A549 (cell line): Measurements from ENCODE around the gene CFB. TPM values are rescaled to one million over a fixed set of nuclear protein-coding genes. Genes with fewer than 3 reads are reported as not detected.

Experiments
- ATAC-seq, 2 experiments: fragments of 200-7000 bp in 1 of 2; fragments of >200 bp in 1 of 2; cut with Nextera tagmentation in 1 of 2; cut with Tn5 transposase in 1 of 2; 3 replicates each; pipeline versions ENCODE4 v1.8.0 to v1.9.1; 2018 to 2020; ENCODE audit warnings: mild to moderate bottlenecking in 1 of 2, moderate library complexity in 1 of 2
- CTCF ChIA-PET: fragments of 300-600 bp; sonication (Branson Sonifier 250); formaldehyde crosslinking; extraction: SDS; loops from one replicate; lab custom pipeline; 2021; ENCODE audit warnings: antibody characterized with exemption, inconsistent platforms; lab: Yijun Ruan, JAX
- POLR2A ChIA-PET: fragments of 350-600 bp; formaldehyde crosslinking; extraction: SDS; loops from one replicate; lab custom pipeline; 2021; ENCODE audit warnings: antibody characterized with exemption, inconsistent platforms; lab: Yijun Ruan, JAX
- DNase-seq, 2 experiments: peaks; one replicate each; pipeline versions ENCODE4 v3.0.0 to v3.0.0-alpha.2; 2011 to 2016; ENCODE audit warnings: low read depth in 1 of 2, low spot score in 1 of 2
- FAIRE-seq: peaks from 2 replicates; lab custom pipeline; 2011; peaks lifted over from hg19 to GRCh38; lab: Jason Lieb, UNC
- H3K27ac ChIP-seq, 2 experiments: fragments of >200 bp; sonication (Bioruptor Twin); formaldehyde crosslinking; 3 replicates each; pipeline ENCODE4 v1.5.1; 2016 to 2017
- H3K4me1 ChIP-seq: fragments of >200 bp; sonication (Bioruptor Twin); formaldehyde crosslinking; 3 replicates; pipeline ENCODE4 v1.6.1; 2016
- H3K4me2 ChIP-seq: fragments of >200 bp; sonication (Bioruptor Twin); formaldehyde crosslinking; 3 replicates; pipeline ENCODE4 v1.6.1; 2016
- H3K4me3 ChIP-seq: fragments of >200 bp; sonication (Bioruptor Twin); formaldehyde crosslinking; 3 replicates; pipeline ENCODE4 v1.5.1; 2016
- H3K9me3 ChIP-seq: fragments of >200 bp; sonication (Bioruptor Twin); formaldehyde crosslinking; 3 replicates; pipeline ENCODE4 v1.6.1; 2016
- CBX8 ChIP-seq: fragments of 200-600 bp; sonication (generic); IDR thresholded peaks from 2 replicates; pipeline ENCODE4 v1.6.1; 2016
- CEBPB ChIP-seq, 2 experiments: fragments of >200 bp in 1 of 2; sonication (Bioruptor Twin) in 1 of 2; formaldehyde crosslinking in 1 of 2; IDR thresholded peaks; 2 replicates each; pipeline ENCODE4 v1.6.1; 2012 to 2016
- EHMT2 ChIP-seq: fragments of 200-600 bp; sonication (generic); IDR thresholded peaks from 2 replicates; pipeline ENCODE4 v1.6.1; 2016; ENCODE audit warnings: antibody characterized with exemption, low read depth, mild to moderate bottlenecking, moderate library complexity
- ESRRA ChIP-seq: fragments of 150-350 bp; IDR thresholded peaks from 2 replicates; pipeline ENCODE4 v1.6.1; 2014; ENCODE audit warnings: mild to moderate bottlenecking, low read length, borderline replicate concordance
- FOSB ChIP-seq: fragments of 250-450 bp; sonication (Bioruptor Pico); IDR thresholded peaks from 2 replicates; pipeline ENCODE4 v1.5.0; 2020; ENCODE audit warnings: mild to moderate bottlenecking, moderate library complexity
- FOXS1 ChIP-seq: fragments of 250-450 bp; sonication (Bioruptor Pico); IDR thresholded peaks from 2 replicates; pipeline ENCODE4 v1.5.0; 2020; ENCODE audit warnings: mild to moderate bottlenecking, moderate library complexity
- POLR2A ChIP-seq: IDR thresholded peaks from 2 replicates; pipeline ENCODE4 v1.6.1; 2012; ENCODE audit warnings: mild to moderate bottlenecking, low read length
- TFCP2L1 ChIP-seq: fragments of 250-450 bp; sonication (Bioruptor Pico); IDR thresholded peaks from 2 replicates; pipeline ENCODE4 v1.5.0; 2021; ENCODE audit warnings: mild to moderate bottlenecking
- TP53 ChIP-seq: fragments of 250-450 bp; sonication (Bioruptor Pico); IDR thresholded peaks from 2 replicates; pipeline ENCODE4 v1.5.0; 2021; ENCODE audit warnings: mild to moderate bottlenecking, moderate library complexity
- ZNF302 ChIP-seq: fragments of 250-450 bp; sonication (Bioruptor Pico); IDR thresholded peaks from 2 replicates; pipeline ENCODE4 v1.9.0; 2021; ENCODE audit warnings: inconsistent platforms, mild to moderate bottlenecking, moderate library complexity
- WGBS: methylation state at CpG from one replicate; pipeline ENCODE4 v1.1.6; 2017; ENCODE audit errors: missing lambda C conversion rate; 5-methylcytosine and 5-hydroxymethylcytosine counted together
- polyA plus RNA-seq, 4 experiments: library from polyadenylated mRNA; depleted of rRNA in 3 of 4; stranded (reverse); fragments of >200 nt; fragmentation: RNase III in 1 of 4; extraction: RNeasy Plus Mini Kit Qiagen cat#74134 plus additional on column Dnase treatment in 1 of 4; gene quantifications; 2 replicates in 3 of 4; 3 replicates in 1 of 4; pipeline ENCODE4 v1.2.3, GENCODE V29; 2011 to 2017
- TF ChIP-seq, protein P1 (sequence below): IDR thresholded peaks from 2 replicates; pipeline ENCODE4 v1.6.1; 2012
- TF ChIP-seq, protein P2 (sequence below): fragments of >200 bp; sonication (Bioruptor Twin); formaldehyde crosslinking; IDR thresholded peaks from 3 replicates; pipeline ENCODE4 v1.5.1; 2016
- TF ChIP-seq, protein P3 (sequence below): fragments of 200-600 bp; sonication (generic); IDR thresholded peaks from 2 replicates; pipeline ENCODE4 v1.6.1; 2016; ENCODE audit warnings: antibody characterized with exemption, mild to moderate bottlenecking, moderate library complexity
- TF ChIP-seq, protein P4 (sequence below): fragments of >200 bp; sonication (Bioruptor Twin); formaldehyde crosslinking; IDR thresholded peaks from 3 replicates; pipeline ENCODE4 v1.6.1; 2016

The CFB gene
- polyA plus RNA-seq, 2 of the 4 experiments (the other 2 are of a cell fraction) = 4.4 to 5.6 TPM

DNA sequence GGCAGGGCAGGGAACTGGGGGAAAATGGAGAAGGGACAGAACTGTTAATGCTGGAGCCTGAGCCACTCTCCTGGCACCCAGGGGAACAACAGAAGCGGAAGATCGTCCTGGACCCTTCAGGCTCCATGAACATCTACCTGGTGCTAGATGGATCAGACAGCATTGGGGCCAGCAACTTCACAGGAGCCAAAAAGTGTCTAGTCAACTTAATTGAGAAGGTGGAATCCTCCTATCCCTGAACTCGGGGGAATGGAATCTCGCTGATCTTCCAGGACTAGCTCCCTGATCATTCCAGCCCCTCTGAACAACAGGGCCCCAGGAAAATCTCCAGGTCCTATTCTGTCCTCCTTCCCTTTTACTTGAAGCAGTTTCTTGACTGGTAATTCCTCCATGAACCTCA lies 2.0 kb downstream of the CFB start:
- WGBS = 88% methylated on average over 4 of the region's 4 CpGs
- H3K27ac ChIP-seq = no peak overlapping the region

DNA sequence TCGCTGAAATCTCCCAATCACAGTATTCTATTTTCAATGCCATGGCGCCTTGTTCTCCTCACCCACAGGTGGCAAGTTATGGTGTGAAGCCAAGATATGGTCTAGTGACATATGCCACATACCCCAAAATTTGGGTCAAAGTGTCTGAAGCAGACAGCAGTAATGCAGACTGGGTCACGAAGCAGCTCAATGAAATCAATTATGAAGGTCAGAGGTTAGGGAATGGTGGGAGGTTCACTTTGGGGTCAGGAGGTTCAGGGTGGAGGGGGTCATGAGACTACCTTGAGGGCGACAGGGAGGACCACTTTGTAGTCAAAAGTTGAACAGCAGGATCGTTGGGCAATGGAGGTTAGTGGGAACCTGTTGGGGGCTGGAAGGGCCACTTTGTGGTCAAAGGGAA lies 2.4 kb downstream of the CFB start:
- H3K9me3 ChIP-seq = no peaks in the 10 kb centered on the region
- 78% methylated on average over 5 of the region's 5 CpGs for WGBS
- CTCF ChIA-PET = no interaction called here
- H3K27ac ChIP-seq = no peak overlapping the region
- TF ChIP-seq TP53 (CRISPR knock-in tag) (no peak), TFCP2L1 (CRISPR knock-in tag) (no peak)
- no peak overlapping the region for H3K4me2 ChIP-seq
- no peak for ATAC-seq
- H3K4me1 ChIP-seq = peaks cover 17% of the 10 kb centered on the region
- H3K4me3 ChIP-seq = no peak overlapping the region
- POLR2A ChIA-PET = no interaction called here
- DNase-seq = no peak
- no peak for FAIRE-seq

More for the DNA sequence above, 2.0 kb downstream of the CFB start:
- Histone ChIP-seq H3K4me2 (no peak overlapping the region), H3K4me1 (peaks cover 17% of the 10 kb centered on the region), H3K4me3 (no peak overlapping the region), H3K9me3 (no peaks in the 10 kb centered on the region)
- POLR2A ChIA-PET = no interaction called here
- DNase-seq = no peak
- ATAC-seq = no peak
- FAIRE-seq = no peak
- TF ChIP-seq EHMT2 (no peak), FOSB (CRISPR knock-in tag) (no peak), ZNF302 (CRISPR knock-in tag) (no peak), TFCP2L1 (CRISPR knock-in tag) (no peak), ESRRA (no peak), CBX8 (no peak), FOXS1 (no peak)
- TF ChIP-seq, protein P1, sequence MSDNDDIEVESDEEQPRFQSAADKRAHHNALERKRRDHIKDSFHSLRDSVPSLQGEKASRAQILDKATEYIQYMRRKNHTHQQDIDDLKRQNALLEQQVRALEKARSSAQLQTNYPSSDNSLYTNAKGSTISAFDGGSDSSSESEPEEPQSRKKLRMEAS = no peak
- TF ChIP-seq, protein P2, sequence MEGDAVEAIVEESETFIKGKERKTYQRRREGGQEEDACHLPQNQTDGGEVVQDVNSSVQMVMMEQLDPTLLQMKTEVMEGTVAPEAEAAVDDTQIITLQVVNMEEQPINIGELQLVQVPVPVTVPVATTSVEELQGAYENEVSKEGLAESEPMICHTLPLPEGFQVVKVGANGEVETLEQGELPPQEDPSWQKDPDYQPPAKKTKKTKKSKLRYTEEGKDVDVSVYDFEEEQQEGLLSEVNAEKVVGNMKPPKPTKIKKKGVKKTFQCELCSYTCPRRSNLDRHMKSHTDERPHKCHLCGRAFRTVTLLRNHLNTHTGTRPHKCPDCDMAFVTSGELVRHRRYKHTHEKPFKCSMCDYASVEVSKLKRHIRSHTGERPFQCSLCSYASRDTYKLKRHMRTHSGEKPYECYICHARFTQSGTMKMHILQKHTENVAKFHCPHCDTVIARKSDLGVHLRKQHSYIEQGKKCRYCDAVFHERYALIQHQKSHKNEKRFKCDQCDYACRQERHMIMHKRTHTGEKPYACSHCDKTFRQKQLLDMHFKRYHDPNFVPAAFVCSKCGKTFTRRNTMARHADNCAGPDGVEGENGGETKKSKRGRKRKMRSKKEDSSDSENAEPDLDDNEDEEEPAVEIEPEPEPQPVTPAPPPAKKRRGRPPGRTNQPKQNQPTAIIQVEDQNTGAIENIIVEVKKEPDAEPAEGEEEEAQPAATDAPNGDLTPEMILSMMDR = no peak
- TF ChIP-seq, protein P3, sequence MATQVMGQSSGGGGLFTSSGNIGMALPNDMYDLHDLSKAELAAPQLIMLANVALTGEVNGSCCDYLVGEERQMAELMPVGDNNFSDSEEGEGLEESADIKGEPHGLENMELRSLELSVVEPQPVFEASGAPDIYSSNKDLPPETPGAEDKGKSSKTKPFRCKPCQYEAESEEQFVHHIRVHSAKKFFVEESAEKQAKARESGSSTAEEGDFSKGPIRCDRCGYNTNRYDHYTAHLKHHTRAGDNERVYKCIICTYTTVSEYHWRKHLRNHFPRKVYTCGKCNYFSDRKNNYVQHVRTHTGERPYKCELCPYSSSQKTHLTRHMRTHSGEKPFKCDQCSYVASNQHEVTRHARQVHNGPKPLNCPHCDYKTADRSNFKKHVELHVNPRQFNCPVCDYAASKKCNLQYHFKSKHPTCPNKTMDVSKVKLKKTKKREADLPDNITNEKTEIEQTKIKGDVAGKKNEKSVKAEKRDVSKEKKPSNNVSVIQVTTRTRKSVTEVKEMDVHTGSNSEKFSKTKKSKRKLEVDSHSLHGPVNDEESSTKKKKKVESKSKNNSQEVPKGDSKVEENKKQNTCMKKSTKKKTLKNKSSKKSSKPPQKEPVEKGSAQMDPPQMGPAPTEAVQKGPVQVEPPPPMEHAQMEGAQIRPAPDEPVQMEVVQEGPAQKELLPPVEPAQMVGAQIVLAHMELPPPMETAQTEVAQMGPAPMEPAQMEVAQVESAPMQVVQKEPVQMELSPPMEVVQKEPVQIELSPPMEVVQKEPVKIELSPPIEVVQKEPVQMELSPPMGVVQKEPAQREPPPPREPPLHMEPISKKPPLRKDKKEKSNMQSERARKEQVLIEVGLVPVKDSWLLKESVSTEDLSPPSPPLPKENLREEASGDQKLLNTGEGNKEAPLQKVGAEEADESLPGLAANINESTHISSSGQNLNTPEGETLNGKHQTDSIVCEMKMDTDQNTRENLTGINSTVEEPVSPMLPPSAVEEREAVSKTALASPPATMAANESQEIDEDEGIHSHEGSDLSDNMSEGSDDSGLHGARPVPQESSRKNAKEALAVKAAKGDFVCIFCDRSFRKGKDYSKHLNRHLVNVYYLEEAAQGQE = no peak
- TF ChIP-seq, protein P4, sequence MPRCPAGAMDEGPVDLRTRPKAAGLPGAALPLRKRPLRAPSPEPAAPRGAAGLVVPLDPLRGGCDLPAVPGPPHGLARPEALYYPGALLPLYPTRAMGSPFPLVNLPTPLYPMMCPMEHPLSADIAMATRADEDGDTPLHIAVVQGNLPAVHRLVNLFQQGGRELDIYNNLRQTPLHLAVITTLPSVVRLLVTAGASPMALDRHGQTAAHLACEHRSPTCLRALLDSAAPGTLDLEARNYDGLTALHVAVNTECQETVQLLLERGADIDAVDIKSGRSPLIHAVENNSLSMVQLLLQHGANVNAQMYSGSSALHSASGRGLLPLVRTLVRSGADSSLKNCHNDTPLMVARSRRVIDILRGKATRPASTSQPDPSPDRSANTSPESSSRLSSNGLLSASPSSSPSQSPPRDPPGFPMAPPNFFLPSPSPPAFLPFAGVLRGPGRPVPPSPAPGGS = no peak
- CTCF ChIA-PET = no interaction called here

DNA sequence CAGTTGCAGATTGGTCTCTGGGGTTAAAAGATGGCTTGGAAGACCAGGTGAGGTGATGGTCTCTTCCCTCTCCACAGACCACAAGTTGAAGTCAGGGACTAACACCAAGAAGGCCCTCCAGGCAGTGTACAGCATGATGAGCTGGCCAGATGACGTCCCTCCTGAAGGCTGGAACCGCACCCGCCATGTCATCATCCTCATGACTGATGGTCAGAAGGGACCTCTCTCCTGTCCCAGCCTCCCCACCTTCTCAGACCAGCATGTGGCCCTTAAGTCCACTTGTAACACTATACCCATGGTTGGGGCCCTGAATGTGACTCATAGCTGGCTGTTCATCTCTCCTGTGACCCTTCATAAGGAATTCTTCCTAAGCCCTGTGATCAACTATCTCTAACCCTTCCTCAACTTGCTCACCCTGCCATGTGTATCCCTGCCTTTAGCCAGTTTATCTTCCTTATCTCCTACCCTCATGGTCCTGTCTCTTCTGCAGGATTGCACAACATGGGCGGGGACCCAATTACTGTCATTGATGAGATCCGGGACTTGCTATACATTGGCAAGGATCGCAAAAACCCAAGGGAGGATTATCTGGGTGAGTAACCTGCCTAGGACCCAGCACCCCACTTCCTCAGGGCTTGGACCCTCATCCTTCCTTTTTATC lies 3.0 kb downstream of the CFB start:
- H3K27ac ChIP-seq = no peak overlapping the region
- POLR2A ChIA-PET = no interaction called here
- no peak overlapping the region for H3K4me3 ChIP-seq

More for the DNA sequence above, 3.0 kb downstream of the CFB start:
- TF ChIP-seq CEBPB (IDR thresholded peaks at IDR 0.05) (0 out of 4 replicates have a peak, but pooled peaks of 1 of the 2 experiments have one; percentile 17), POLR2A (no peak)
- CTCF ChIA-PET = no interaction called here
- ATAC-seq (no peak), FAIRE-seq (no peak), DNase-seq (no peak)
- peaks cover 17% of the 10 kb centered on the region for H3K4me1 ChIP-seq
- 86% methylated on average over 6 of the region's 6 CpGs for WGBS
- no peaks in the 10 kb centered on the region for H3K9me3 ChIP-seq
- no peak overlapping the region for H3K4me2 ChIP-seq
